Glutamatergic neuron (in vitro differentiated cells): Measurements from ENCODE around the gene ADCY4. TPM values are rescaled to one million over a fixed set of nuclear protein-coding genes. Genes with fewer than 3 reads are reported as not detected.

Experiments
- DNase-seq: peaks from one replicate; pipeline ENCODE4 v3.0.0; 2022
- H3K27ac Mint-ChIP-seq: one replicate; pipeline ENCODE4 v1.8.0; 2020; ENCODE audit warnings: mild to moderate bottlenecking, mixed read lengths, inconsistent platforms; ENCODE audit not compliant: unreplicated experiment
- H3K27me3 Mint-ChIP-seq: one replicate; pipeline ENCODE4 v1.8.0; 2020; ENCODE audit warnings: mild to moderate bottlenecking, moderate library complexity, mixed read lengths, inconsistent platforms; ENCODE audit not compliant: unreplicated experiment
- H3K36me3 Mint-ChIP-seq: one replicate; pipeline ENCODE4 v1.8.0; 2020; ENCODE audit warnings: mild to moderate bottlenecking, mixed read lengths, inconsistent platforms; ENCODE audit not compliant: unreplicated experiment
- H3K4me1 Mint-ChIP-seq: one replicate; pipeline ENCODE4 v1.8.0; 2020; ENCODE audit warnings: mild to moderate bottlenecking, low read depth, mixed read lengths, inconsistent platforms; ENCODE audit not compliant: unreplicated experiment
- H3K4me3 Mint-ChIP-seq: one replicate; pipeline ENCODE4 v1.8.0; 2020; ENCODE audit warnings: mild to moderate bottlenecking, mixed read lengths, inconsistent platforms; ENCODE audit not compliant: unreplicated experiment
- H3K9me3 Mint-ChIP-seq: one replicate; pipeline ENCODE4 v1.8.0; 2020; ENCODE audit warnings: mild to moderate bottlenecking, moderate library complexity, mixed read lengths, inconsistent platforms; ENCODE audit not compliant: unreplicated experiment
- CTCF ChIP-seq: fragments of 200-600 bp; sonication (generic); IDR thresholded peaks from one replicate; pipeline ENCODE4 v1.5.0; 2021; ENCODE audit not compliant: partially characterized antibody, unreplicated experiment
- total RNA-seq: library from RNA; stranded (reverse); fragmentation: NEBNext Ultra II Directional; extraction: Animal tissue kit (Norgen Biotek cat#: 25700); gene quantifications from one replicate; pipeline ENCODE4 v1.2.1, GENCODE V29; 2021; ENCODE audit not compliant: unreplicated experiment

Gene ADCY4
- total RNA-seq, 1 donor from 2014 or later = not detected

DNA sequence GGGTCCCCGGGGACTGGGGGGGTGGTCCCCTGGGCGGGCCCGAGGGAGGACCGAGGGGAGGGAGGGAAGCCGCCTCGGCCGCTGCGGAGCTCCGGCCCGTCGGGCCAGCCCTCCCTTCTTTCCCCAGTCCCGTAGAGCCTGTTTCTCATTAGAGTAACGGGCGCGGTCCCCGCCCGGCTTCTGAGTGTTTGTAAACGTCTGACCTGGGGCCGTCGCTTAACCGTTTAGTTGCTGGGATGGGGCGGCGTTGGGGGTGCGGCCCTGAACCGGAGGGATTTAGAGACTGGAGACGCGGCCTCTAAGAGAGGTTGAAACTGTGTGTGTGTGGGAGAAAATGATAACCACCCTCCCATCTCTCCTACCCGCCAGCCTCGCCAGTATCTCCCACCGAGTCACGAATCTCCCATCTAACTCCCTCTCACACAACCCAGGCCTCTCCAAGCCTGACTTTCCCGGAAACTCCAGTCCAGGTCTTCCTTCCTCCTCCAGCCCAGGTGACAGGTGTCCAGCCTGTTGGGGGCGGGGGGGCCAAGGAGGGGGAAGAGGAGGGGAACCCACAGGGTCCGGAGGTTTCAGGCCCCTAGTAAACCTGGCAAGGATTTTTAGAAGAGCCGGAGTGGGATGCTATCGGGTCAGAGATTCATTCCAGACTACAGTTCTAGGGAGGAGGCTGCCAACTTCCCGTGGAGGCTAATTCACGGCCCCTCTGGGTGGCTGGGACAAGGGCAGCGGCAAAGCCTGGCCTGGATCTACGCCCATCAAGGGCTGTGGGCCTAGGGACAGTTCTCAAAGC is 32.0 kb upstream of the ADCY4 start:
- Mint-ChIP-seq H3K4me3 (peak overlapping the region; percentile 95), H3K9me3 (peaks cover 8% of the 10 kb centered on the region)
- DNase-seq = peak; percentile 85

DNA sequence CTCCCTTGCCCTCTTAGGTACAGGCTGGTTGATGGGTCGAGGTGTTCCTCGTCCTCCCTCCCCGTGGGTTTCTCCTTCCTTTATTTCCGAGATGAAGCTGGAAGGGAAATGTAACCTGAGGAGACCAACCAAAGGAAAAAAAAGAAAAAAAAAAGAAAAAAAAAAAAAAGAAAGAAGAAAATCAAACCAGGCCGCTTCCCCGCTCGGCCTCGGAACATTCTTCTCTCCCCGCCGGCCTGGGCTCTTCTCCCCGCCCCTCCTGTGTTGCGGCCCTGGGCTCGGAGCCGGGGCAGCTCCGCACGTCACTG is 31.5 kb upstream of the ADCY4 start:
- peak overlapping the region; percentile 85 for H3K4me3 Mint-ChIP-seq
- H3K36me3 Mint-ChIP-seq = no peaks in the 10 kb centered on the region
- peaks cover 6% of the 10 kb centered on the region for H3K27me3 Mint-ChIP-seq
- no peak for TF ChIP-seq CTCF
- DNase-seq = no peak
- H3K27ac Mint-ChIP-seq = no peak overlapping the region
- peaks cover 3% of the 10 kb centered on the region for H3K4me1 Mint-ChIP-seq
- H3K9me3 Mint-ChIP-seq = peaks cover 8% of the 10 kb centered on the region

More for the DNA sequence above, 32.0 kb upstream of the ADCY4 start:
- TF ChIP-seq CTCF = no peak
- peaks cover 3% of the 10 kb centered on the region for H3K4me1 Mint-ChIP-seq
- H3K27ac Mint-ChIP-seq = peak overlapping the region; percentile 94
- no peaks in the 10 kb centered on the region for H3K36me3 Mint-ChIP-seq
- H3K27me3 Mint-ChIP-seq = peaks cover 6% of the 10 kb centered on the region

GRCh38 chr14:24365600-24366412 is 30.9 kb upstream of the ADCY4 start:
- peaks cover 5% of the 10 kb centered on the region for H3K9me3 Mint-ChIP-seq
- H3K27me3 Mint-ChIP-seq = peaks cover 6% of the 10 kb centered on the region
- TF ChIP-seq CTCF = peak; percentile 79
- peak overlapping the region; percentile 85 for H3K4me3 Mint-ChIP-seq
- H3K27ac Mint-ChIP-seq = peak overlapping the region; percentile 80
- peaks cover 3% of the 10 kb centered on the region for H3K4me1 Mint-ChIP-seq
- H3K36me3 Mint-ChIP-seq = no peaks in the 10 kb centered on the region
- DNase-seq = peak; percentile 89

DNA sequence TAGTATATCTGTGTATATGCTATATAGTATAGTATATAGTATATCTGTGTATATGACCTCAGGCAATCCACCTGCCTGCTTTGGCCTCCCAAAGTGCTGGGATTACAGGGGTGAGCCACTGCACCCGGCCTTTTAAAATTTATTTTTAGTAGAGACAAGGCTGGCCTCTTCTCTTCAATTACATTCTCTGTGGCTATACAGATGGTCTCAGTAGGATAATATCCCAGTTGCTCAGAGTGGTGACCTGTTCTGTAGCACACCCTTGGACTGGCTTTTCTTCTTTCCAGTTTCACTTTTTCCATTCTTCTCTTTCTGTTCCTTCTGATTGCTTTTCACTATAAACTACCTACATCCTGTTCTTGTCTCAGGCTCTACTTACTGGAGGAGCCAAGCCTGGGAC is 30.0 kb upstream of the ADCY4 start:
- Mint-ChIP-seq H3K27me3 (peaks cover 6% of the 10 kb centered on the region), H3K9me3 (peaks cover 7% of the 10 kb centered on the region), H3K4me3 (peak overlapping the region; percentile 85), H3K4me1 (peaks cover 3% of the 10 kb centered on the region), H3K36me3 (no peaks in the 10 kb centered on the region), H3K27ac (no peak overlapping the region)
- no peak for TF ChIP-seq CTCF
- DNase-seq = no peak

GRCh38 chr14:24363401-24363800 is 28.5 kb upstream of the ADCY4 start:
- no peak for TF ChIP-seq CTCF
- H3K9me3 Mint-ChIP-seq = peaks cover 9% of the 10 kb centered on the region
- DNase-seq = no peak
- peaks cover 4% of the 10 kb centered on the region for H3K27me3 Mint-ChIP-seq
- no peak overlapping the region for H3K27ac Mint-ChIP-seq
- H3K4me3 Mint-ChIP-seq = no peak overlapping the region
- H3K36me3 Mint-ChIP-seq = no peaks in the 10 kb centered on the region
- peaks cover 1% of the 10 kb centered on the region for H3K4me1 Mint-ChIP-seq
